CD8-positive, alpha-beta memory T cell (primary cell): ENCODE results near the gene PRKACG. TPM values are rescaled to one million over a fixed set of nuclear protein-coding genes. Genes with fewer than 3 reads are reported as not detected.

Source experiments
- CTCF ChIA-PET: fragments of 350-600 bp; sonication (Branson Sonifier 250); formaldehyde crosslinking; loops from one replicate; lab custom pipeline; 2021; ENCODE audit warnings: antibody characterized with exemption; lab: Charles Lee
- POLR2A ChIA-PET: fragments of 350-600 bp; sonication (Branson Sonifier 250); formaldehyde crosslinking; loops from one replicate; lab custom pipeline; 2021; ENCODE audit warnings: antibody characterized with exemption; lab: Charles Lee
- DNase-seq, 5 donors: peaks; one replicate each; pipeline versions ENCODE4 v3.0.0 to v3.0.0-alpha.2; 2020 to 2022; ENCODE audit warnings: mixed read lengths in 1 of 5
- H3K27ac ChIP-seq: one replicate; pipeline ENCODE4 v1.7.0; 2013; ENCODE audit warnings: low read depth, mild to moderate bottlenecking, low read length, moderate library complexity
- H3K27me3 ChIP-seq: 2 replicates; pipeline ENCODE4 v1.7.0; 2013; ENCODE audit warnings: low read length, mild to moderate bottlenecking; ENCODE audit not compliant: insufficient read depth, poor library complexity, severe bottlenecking
- H3K36me3 ChIP-seq: 2 replicates; pipeline ENCODE4 v1.7.0; 2013; ENCODE audit warnings: mild to moderate bottlenecking, low read length, moderate library complexity; ENCODE audit not compliant: insufficient read depth
- H3K4me1 ChIP-seq: 2 replicates; pipeline ENCODE4 v1.7.0; 2013; ENCODE audit warnings: mild to moderate bottlenecking, low read length, moderate library complexity; ENCODE audit not compliant: insufficient read depth
- H3K4me3 ChIP-seq: 2 replicates; pipeline ENCODE4 v1.7.0; 2013; ENCODE audit warnings: mild to moderate bottlenecking, low read length
- H3K9me3 ChIP-seq: 2 replicates; pipeline ENCODE4 v1.7.0; 2013; ENCODE audit warnings: mild to moderate bottlenecking, low read length
- H3K27ac Mint-ChIP-seq, 8 donors: one replicate each; pipeline ENCODE4 v1.8.0; 2020 to 2021; ENCODE audit warnings: mixed read lengths in 8 of 8, mild to moderate bottlenecking in 6 of 8, inconsistent platforms in 3 of 8, moderate library complexity in 3 of 8
- H3K27me3 Mint-ChIP-seq, 2 donors: one replicate each; pipeline ENCODE4 v1.8.0; 2020 to 2021; ENCODE audit warnings: mixed read lengths in 2 of 2, mild to moderate bottlenecking in 1 of 2, moderate library complexity in 1 of 2
- H3K36me3 Mint-ChIP-seq, 3 donors: one replicate each; pipeline ENCODE4 v1.8.0; 2020 to 2021; ENCODE audit warnings: mixed read lengths in 3 of 3, inconsistent platforms in 1 of 3, mild to moderate bottlenecking in 1 of 3
- H3K4me1 Mint-ChIP-seq, 3 donors: one replicate each; pipeline ENCODE4 v1.8.0; 2020 to 2021; ENCODE audit warnings: mixed read lengths in 3 of 3, inconsistent platforms in 1 of 3, mild to moderate bottlenecking in 1 of 3
- H3K4me3 Mint-ChIP-seq, 7 donors: one replicate each; pipeline ENCODE4 v1.8.0; 2020 to 2021; ENCODE audit warnings: mixed read lengths in 7 of 7, mild to moderate bottlenecking in 6 of 7, moderate library complexity in 4 of 7, inconsistent platforms in 2 of 7
- H3K9me3 Mint-ChIP-seq, 5 donors: one replicate each; pipeline ENCODE4 v1.8.0; 2020 to 2022; ENCODE audit warnings: mixed read lengths in 5 of 5, mild to moderate bottlenecking in 3 of 5, moderate library complexity in 2 of 5, inconsistent platforms in 1 of 5
- polyA plus RNA-seq: library from polyadenylated mRNA; unstranded; fragments of 300-500 nt; fragmentation: Illumina TruSeq; gene quantifications from one replicate; pipeline ENCODE4 v1.2.3, GENCODE V29; 2021
- total RNA-seq, 2 experiments: library from RNA; stranded (reverse); gene quantifications; one replicate each; pipeline ENCODE4 v1.2.3, GENCODE V29; 2021

The PRKACG gene
- total and polyA plus RNA-seq, 3 experiments from 2014 or later = not detected

DNA sequence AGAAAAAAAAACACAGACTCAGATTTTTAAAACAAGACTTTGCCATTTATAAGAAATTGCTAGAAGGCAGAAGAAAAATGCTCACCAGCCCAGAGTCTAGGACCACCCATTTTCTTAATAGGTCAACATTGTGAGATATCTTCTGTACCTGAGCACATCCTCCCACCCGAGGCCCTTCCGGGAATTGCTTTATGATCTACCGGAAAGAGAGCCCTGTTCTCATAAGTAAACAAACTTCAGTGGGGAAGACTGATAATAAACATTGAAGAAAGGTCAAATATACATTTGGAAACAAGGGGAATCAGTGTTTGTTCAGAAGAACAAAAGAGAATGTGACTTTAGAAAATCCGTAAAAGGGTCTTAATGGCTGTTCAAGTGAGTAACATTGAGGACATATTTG, 44.4 kb downstream of the PRKACG start:
- Mint-ChIP-seq H3K27me3 (peaks cover 0 to 4% of the 10 kb centered on the region in 2 donors), H3K36me3 (no peaks in the 10 kb centered on the region), H3K27ac (no peak overlapping the region), H3K4me1 (peaks cover 3 to 6% (median 6%) of the 10 kb centered on the region in 3 donors), H3K4me3 (no peak overlapping the region), H3K9me3 (no peaks in the 10 kb centered on the region)
- no peak overlapping the region for H3K4me3 ChIP-seq
- no peaks in the 10 kb centered on the region for H3K27me3 ChIP-seq
- no peak overlapping the region for H3K27ac ChIP-seq
- no peaks in the 10 kb centered on the region for H3K4me1 ChIP-seq
- POLR2A ChIA-PET = no interaction called here
- no peaks in the 10 kb centered on the region for H3K9me3 ChIP-seq
- H3K36me3 ChIP-seq = no peaks in the 10 kb centered on the region
- no peak for DNase-seq
- CTCF ChIA-PET = no interaction called here

DNA sequence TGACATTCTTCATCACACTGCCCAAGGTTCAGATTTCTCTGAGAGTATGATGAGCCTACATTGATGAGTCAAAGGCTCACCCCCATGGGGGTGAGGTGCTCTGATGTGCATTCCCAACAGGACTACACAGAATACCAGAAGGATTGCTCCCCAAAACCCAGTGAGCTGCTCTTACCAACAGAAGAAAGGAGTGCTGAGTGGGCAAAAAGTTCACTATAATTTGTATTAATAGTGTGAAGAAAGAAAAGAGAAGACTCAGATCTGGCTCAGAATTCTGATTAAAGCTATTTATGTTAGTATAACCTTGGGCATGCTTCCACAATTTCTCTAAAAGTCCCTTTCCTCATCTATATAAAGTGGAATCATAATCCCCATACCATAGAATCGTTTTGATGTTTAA, 46.1 kb downstream of the PRKACG start:
- no peaks in the 10 kb centered on the region for H3K4me1 ChIP-seq
- Mint-ChIP-seq H3K9me3 (no peaks in the 10 kb centered on the region), H3K27me3 (peaks cover 0 to 7% of the 10 kb centered on the region in 2 donors), H3K4me3 (no peak overlapping the region), H3K4me1 (no peaks in the 10 kb centered on the region), H3K36me3 (no peaks in the 10 kb centered on the region), H3K27ac (no peak overlapping the region)
- no peak overlapping the region for H3K4me3 ChIP-seq
- H3K27me3 ChIP-seq = no peaks in the 10 kb centered on the region
- H3K36me3 ChIP-seq = no peaks in the 10 kb centered on the region
- CTCF ChIA-PET = no interaction called here
- no peak overlapping the region for H3K27ac ChIP-seq
- no peak for DNase-seq
- POLR2A ChIA-PET = no interaction called here
- no peaks in the 10 kb centered on the region for H3K9me3 ChIP-seq

DNA sequence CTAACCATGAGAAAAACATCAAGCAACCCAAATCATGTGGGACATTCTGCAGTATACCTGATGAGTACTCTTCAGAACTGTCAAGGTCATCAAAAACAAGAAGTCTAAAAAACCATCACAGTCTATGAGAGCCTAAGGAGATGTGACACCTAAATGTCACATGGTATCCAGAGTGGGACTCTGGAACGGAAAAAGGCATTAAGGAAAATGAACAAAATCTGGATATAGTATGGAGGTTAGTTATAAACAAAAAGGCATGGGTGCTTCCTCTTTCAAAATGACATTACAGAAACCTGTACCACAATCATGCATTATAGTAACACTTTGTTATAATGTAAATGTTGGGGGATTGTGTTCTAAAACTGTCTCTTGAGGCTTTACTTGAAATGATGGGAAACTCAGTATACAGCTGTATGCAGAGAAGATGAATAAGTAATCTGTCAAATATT, 47.4 kb downstream of the PRKACG start:
- ChIA-PET POLR2A (no interaction called here), CTCF (no interaction called here)
- Mint-ChIP-seq H3K9me3 (no peaks in the 10 kb centered on the region), H3K4me1 (no peaks in the 10 kb centered on the region), H3K36me3 (no peaks in the 10 kb centered on the region), H3K4me3 (no peak overlapping the region), H3K27ac (no peak overlapping the region), H3K27me3 (peaks cover 5% of the 10 kb centered on the region in 2 donors)
- Histone ChIP-seq H3K27ac (no peak overlapping the region), H3K27me3 (no peaks in the 10 kb centered on the region), H3K4me3 (no peak overlapping the region), H3K9me3 (no peaks in the 10 kb centered on the region), H3K36me3 (no peaks in the 10 kb centered on the region), H3K4me1 (no peaks in the 10 kb centered on the region)
- DNase-seq = no peak

DNA sequence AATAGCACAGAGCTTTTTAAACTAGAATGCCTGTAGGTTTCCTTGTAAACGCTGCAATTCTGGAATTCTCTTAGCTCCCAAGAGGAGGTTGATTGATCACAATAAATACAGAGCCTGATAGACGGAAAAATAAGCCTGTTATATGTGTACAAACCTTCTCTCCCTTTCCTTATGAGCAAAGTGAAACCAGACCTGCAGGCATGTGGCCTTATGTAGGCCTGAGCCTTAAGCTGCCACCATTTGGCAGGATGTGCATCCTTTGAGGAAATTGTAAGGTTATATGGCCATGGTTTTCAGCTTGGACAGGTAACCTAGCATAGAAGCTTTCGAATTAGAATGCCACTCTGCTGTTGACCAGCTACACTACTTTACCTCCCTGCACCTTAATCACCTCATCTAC, 49.1 kb downstream of the PRKACG start:
- H3K4me3 ChIP-seq = no peak overlapping the region
- DNase-seq = no peak
- Mint-ChIP-seq H3K27me3 (peaks cover 5 to 17% of the 10 kb centered on the region in 2 donors), H3K27ac (no peak overlapping the region), H3K9me3 (no peaks in the 10 kb centered on the region), H3K36me3 (no peaks in the 10 kb centered on the region), H3K4me1 (no peaks in the 10 kb centered on the region), H3K4me3 (no peak overlapping the region)
- H3K9me3 ChIP-seq = no peaks in the 10 kb centered on the region
- no peaks in the 10 kb centered on the region for H3K27me3 ChIP-seq
- CTCF ChIA-PET = no interaction called here
- no peaks in the 10 kb centered on the region for H3K4me1 ChIP-seq
- POLR2A ChIA-PET = no interaction called here
- no peaks in the 10 kb centered on the region for H3K36me3 ChIP-seq
- no peak overlapping the region for H3K27ac ChIP-seq

DNA sequence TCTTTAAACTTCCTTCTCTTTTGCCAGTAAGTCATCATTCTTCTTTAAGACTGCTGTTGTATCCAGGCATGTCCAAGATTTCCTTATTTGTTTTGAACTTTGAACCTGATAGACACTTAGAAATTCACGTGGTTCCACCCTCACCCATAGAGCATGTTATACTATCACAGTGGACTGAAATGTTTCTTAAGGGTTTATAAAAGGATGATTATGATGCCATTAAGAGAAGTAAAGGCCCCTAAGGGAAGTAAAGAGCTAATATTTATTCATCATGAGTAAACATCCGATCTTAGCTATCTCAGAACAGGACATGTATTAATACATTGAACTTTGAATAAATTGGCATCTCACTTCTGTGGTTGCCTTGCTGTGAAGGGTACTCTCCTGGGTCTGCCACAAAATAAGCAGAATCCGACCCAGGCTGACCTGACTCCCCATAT, 49.8 kb downstream of the PRKACG start:
- Mint-ChIP-seq H3K9me3 (no peaks in the 10 kb centered on the region), H3K4me1 (no peaks in the 10 kb centered on the region), H3K27ac (no peak overlapping the region), H3K4me3 (no peak overlapping the region), H3K36me3 (no peaks in the 10 kb centered on the region), H3K27me3 (peaks cover 5 to 17% of the 10 kb centered on the region in 2 donors)
- H3K4me3 ChIP-seq = no peak overlapping the region
- no peaks in the 10 kb centered on the region for H3K27me3 ChIP-seq
- no peaks in the 10 kb centered on the region for H3K4me1 ChIP-seq
- H3K27ac ChIP-seq = no peak overlapping the region
- CTCF ChIA-PET = no interaction called here
- no peaks in the 10 kb centered on the region for H3K9me3 ChIP-seq
- H3K36me3 ChIP-seq = no peaks in the 10 kb centered on the region
- DNase-seq = no peak
- POLR2A ChIA-PET = no interaction called here

DNA sequence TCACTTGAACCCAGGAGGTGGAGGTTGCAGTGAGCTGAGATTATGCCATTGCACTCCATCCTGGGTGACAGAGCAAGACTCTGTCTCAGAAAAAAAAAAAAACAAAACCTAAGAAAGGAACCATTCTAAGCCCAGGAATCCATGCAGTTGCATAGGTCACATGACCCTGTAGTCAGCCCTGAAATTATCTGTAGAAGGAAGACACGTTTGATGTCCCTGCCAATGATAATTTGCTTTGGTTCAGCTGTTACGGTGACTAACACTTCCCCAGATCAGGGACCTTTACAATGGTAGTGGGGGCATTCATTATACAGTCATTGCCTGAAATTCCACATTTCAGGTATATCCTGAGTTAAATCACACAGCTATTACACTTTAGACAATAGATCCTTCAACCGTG, 50.5 kb downstream of the PRKACG start:
- H3K36me3 Mint-ChIP-seq = no peaks in the 10 kb centered on the region
- ChIA-PET POLR2A (no interaction called here), CTCF (no interaction called here)
- H3K4me1 ChIP-seq = no peaks in the 10 kb centered on the region
- H3K36me3 ChIP-seq = no peaks in the 10 kb centered on the region
- H3K9me3 Mint-ChIP-seq = no peaks in the 10 kb centered on the region
- no peak overlapping the region for H3K27ac Mint-ChIP-seq
- DNase-seq = no peak
- no peak overlapping the region for H3K4me3 Mint-ChIP-seq
- H3K27me3 Mint-ChIP-seq = peaks cover 5 to 17% of the 10 kb centered on the region in 2 donors
- no peaks in the 10 kb centered on the region for H3K9me3 ChIP-seq
- H3K4me1 Mint-ChIP-seq = no peaks in the 10 kb centered on the region
- H3K27ac ChIP-seq = no peak overlapping the region
- H3K4me3 ChIP-seq = no peak overlapping the region
- no peaks in the 10 kb centered on the region for H3K27me3 ChIP-seq

Other genes starting within 250 kb of the PRKACG start
- 10 to 100 TPM; 30.0 to 31.1 TPM for gene FXN, start 21.6 kb upstream of the PRKACG start, total RNA-seq
- 56.1 TPM for gene FXN, start 21.6 kb upstream of the PRKACG start, polyA plus RNA-seq
- gene TJP2, start 160.2 kb upstream of the PRKACG start, total RNA-seq = 10 to 100 TPM; 19.7 to 20.8 TPM
- gene TJP2, start 160.2 kb upstream of the PRKACG start, polyA plus RNA-seq = 2.1 TPM